Activated CD4-positive, alpha-beta T cell treated with anti-CD3 and anti-CD28 coated beads for 24 hours (primary cell): Measurements from ENCODE around the gene GPRIN1.

ENCODE experiments used
- DNase-seq, 2 donors: peaks; one replicate each; pipeline ENCODE4 v3.0.0-alpha.2; 2020; ENCODE audit warnings: low read depth in 2 of 2

GPRIN1 gene

GRCh38 chr5:176609724-176610434, at the start of gene GPRIN1:
Gene GPRIN1, minus strand, starts transcription at chr5:176610156. Its CDS starts 10,322 bp downstream, at chr5:176599834.
- DNase-seq = peak; percentile 39 to 45

- no peak for DNase-seq
Measured at GRCh38 chr5:176659512-176659839, 49.5 kb upstream of the GPRIN1 start.

DNA sequence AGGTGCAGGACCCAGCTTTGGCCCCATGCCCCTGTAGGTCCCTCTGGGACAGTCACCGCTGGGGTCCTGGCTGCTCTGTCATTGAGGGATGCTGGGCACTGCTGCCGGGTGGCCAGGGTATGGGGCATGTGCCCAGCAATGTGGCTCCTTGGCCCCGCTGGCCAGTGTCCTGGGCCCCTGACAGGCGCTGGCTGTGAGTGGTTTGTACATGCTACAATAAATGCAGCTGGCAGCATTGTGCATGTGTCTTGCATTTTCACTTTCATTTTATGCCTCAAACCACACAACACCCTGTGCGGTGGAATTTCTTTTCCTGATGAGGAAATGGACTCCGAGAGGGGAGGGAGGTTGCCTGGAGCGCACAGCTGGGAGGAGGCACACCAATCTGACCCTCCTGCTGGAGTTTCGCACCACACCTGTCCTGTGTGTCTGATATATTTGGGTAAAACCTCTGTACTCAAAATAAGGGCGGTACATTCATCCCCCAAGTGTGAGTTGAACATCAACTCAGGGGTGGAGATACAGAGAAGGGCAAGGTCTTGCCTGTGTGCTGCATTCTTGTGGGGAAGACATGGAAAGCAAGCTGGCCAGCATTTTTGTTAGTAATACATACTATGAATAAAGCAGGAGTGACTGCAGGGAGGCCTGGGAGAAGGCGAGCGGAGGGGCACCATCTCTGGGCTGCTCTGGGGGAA, 49.0 kb upstream of the GPRIN1 start:
- no peak for DNase-seq

GRCh38 chr5:176658007-176658599, 48.1 kb upstream of the GPRIN1 start:
- peak; percentile 50 to 52 for DNase-seq

- no peak for DNase-seq
Measured at GRCh38 chr5:176656467-176656990, 46.6 kb upstream of the GPRIN1 start.

DNA sequence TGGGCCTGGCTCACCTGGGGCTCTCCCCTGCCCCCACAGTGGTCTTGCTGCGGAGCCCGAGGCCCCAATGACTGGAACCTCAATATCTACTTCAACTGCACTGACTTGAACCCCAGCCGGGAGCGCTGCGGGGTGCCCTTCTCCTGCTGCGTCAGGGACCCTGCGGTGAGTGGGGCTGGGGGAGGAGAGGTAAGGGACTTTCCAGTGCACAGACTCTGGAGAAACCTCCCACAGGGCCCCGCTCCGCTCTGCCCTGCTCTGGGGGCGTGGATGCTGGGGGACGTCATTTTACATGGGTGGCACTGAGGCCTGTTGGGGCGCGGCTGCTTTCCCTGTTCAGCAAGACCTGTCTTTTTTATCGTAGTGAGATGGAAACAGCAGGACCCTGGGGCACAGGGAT, 44.9 kb upstream of the GPRIN1 start:
- DNase-seq = no peak

- peak; percentile 72 to 76 for DNase-seq
Measured at GRCh38 chr5:176653401-176654385, 43.7 kb upstream of the GPRIN1 start.

GRCh38 chr5:176652136-176652535, 42.2 kb upstream of the GPRIN1 start:
- no peak for DNase-seq

- no peak for DNase-seq
Measured at GRCh38 chr5:176651472-176651980, 41.6 kb upstream of the GPRIN1 start.

- DNase-seq = no peak
Measured at GRCh38 chr5:176650354-176650884, 40.5 kb upstream of the GPRIN1 start.

DNA sequence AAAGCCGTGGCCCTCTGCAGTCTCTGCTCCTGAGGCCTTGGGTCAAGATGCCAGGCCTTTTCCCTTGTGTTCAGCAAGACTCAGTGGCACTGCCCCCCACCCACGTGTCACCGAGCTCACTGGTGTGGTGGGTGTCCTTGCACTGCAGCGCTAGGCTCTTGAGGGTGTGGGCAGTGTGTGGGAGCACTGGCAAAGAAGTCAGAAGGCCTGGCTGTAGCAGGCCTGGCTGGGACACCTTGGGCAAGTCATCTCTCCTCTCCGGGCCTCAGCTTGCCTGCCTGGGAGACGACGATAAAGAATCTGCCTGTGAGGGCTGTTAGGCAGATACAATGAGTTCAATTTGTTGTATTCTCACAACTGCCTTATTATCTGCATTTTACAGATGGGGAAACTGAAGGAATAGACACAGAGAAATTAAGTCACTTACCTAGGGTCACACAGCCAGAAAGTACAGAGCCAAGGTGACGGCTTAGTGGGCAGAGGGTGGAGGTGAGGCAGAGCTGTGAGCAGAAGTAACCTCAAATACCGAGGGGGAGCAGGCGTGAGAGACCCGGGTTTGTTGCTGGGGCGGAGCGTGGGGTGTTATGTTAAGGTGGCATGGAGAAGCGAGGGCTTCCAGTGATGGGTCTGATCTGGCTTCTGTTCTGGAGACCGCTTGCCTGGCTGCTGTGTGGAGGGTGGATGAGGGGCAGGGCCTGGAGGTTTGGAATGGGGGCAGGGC, 38.7 kb upstream of the GPRIN1 start:
- DNase-seq = no peak

- DNase-seq = no peak
Measured at GRCh38 chr5:176647843-176648473, 38.0 kb upstream of the GPRIN1 start.

DNA sequence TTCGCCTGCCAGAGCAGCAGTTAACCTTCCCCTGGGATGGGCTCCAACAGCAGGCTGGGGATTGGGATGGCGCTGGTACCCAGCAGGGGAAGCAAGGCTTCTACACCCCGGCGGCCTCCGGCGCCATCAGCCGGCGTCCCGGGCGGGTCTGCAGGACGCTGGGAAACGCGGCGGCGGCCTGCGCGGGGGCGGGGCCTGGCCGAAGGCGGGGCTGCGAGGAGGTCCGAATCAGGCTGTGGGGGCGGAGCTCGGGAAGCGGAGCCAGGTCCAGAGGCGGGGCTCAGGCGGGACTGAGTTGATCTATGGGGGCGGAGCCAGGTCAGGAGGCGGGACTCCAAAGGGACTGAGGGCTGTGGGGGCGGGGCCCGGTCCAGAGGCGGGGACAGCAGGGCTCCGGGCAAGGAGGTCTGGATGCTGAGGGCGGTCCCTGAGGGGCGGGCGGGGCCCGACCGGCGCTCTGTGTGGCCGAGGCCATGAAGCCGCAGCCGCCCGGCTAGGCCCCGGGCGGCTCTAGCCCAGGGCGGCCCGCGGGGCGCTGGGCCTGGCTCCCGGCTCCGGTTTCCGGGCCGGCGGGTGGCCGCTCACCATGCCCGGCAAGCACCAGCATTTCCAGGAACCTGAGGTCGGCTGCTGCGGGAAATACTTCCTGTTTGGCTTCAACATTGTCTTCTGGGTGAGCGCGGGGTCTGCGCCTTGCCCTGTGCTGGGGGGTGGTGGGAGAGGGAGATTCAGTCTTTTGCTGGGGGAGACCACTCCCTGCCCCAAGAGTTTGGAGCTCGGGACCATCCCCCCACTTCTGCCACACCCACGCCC, 37.3 kb upstream of the GPRIN1 start, which contains the start of gene TSPAN17:
TSPAN17 (plus strand) TSS at position 455 of the 813 bp plus-strand sequence; CDS start at position 587, 132 bp downstream.
- peak; percentile 99 to 100 for DNase-seq

DNA sequence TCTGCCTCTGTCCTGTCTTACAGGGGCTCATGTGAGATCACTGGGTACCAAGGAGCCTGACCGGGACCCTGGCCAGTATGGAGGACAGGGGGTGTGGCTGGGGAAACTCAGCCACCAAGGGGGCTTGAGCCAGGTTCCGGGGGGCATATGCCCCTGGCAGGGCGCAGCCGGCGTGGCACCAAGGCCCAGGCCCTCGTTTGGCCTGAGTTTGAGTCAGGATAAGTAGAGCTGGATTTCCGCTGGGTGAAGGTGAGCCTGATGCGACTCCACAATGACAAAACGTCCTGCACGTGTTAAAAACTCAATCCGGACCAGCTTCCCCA, 36.7 kb upstream of the GPRIN1 start:
- DNase-seq = no peak

- no peak for DNase-seq
Measured at GRCh38 chr5:176646049-176646706, 36.2 kb upstream of the GPRIN1 start.

GRCh38 chr5:176644878-176645670, 35.1 kb upstream of the GPRIN1 start:
- DNase-seq = no peak

DNA sequence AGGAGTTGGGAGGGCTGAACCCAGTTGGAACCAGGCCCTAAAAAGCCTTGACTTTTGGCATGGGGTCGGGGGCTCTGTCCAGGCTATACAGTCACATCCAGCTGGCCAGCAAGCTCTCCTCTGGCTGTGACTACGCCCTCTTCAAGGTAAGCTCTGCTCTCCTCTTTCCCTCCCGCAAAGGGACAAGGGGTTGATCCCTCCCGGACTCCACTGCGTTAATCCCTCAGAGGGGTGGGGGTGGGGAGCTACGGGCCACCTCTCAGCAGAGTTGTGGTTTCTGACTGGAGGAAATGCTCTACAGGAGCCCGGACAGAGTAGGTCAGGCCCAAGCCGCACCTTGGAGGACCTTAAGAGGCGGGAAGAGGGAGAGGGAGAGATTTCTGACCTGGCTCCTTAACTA, 34.3 kb upstream of the GPRIN1 start:
- DNase-seq = no peak
